Sigmoid colon (tissue), 7 donors: ENCODE data around the gene PREX1. TPM values are rescaled to one million over a fixed set of nuclear protein-coding genes. Genes with fewer than 3 reads are reported as not detected.

Experiments
- DNase-seq: peaks from one replicate; pipeline ENCODE4 v3.0.0-alpha.2; 2019
- H3K27ac ChIP-seq, 4 donors: fragments of 200-600 bp; sonication (generic); one replicate each; pipeline ENCODE4 v1.5.1; 2016 to 2019; ENCODE audit warnings: mild to moderate bottlenecking in 1 of 4
- H3K27me3 ChIP-seq, 3 donors: fragments of 200-600 bp; sonication (generic); one replicate each; pipeline ENCODE4 v1.5.1; 2019; ENCODE audit warnings: mild to moderate bottlenecking in 1 of 3
- H3K36me3 ChIP-seq, 4 donors: fragments of 200-600 bp; sonication (generic); one replicate each; pipeline ENCODE4 v1.5.1; 2016 to 2019
- H3K4me1 ChIP-seq, 4 donors: fragments of 200-600 bp; sonication (generic); one replicate each; pipeline ENCODE4 v1.5.1; 2017 to 2019
- H3K4me3 ChIP-seq, 4 donors: fragments of 200-600 bp; sonication (generic); one replicate each; pipeline ENCODE4 v1.5.1; 2017 to 2019; ENCODE audit warnings: mild to moderate bottlenecking in 2 of 4, moderate library complexity in 1 of 4
- H3K9me3 ChIP-seq, 4 donors: fragments of 200-600 bp in 3 of 4; sonication (generic) in 3 of 4; one replicate each; pipeline versions ENCODE4 v1.5.1 to v1.6.1; 2013 to 2019
- EP300 ChIP-seq, 4 donors: sonication (generic); formaldehyde crosslinking; IDR thresholded peaks; one replicate each; pipeline ENCODE4 v1.6.1; 2017; ENCODE audit warnings: antibody characterized with exemption in 4 of 4
- POLR2A ChIP-seq, 2 donors: fragments of 450-650 bp; IDR thresholded peaks; one replicate each; pipeline ENCODE4 v1.6.1; 2016; ENCODE audit warnings: antibody characterized with exemption in 2 of 2, mild to moderate bottlenecking in 2 of 2, moderate library complexity in 2 of 2
- POLR2AphosphoS5 ChIP-seq, 4 donors: sonication (generic); formaldehyde crosslinking; IDR thresholded peaks; one replicate each; pipeline ENCODE4 v1.6.1; 2017; ENCODE audit warnings: antibody characterized with exemption in 4 of 4
- WGBS, 2 donors: extraction: QIAGEN DNeasy Blood & Tissue Kit; methylation state at CpG; one replicate each; pipeline ENCODE4 v1.1.7; 2013; 5-methylcytosine and 5-hydroxymethylcytosine counted together
- intact Hi-C: fragments of 100-400 bp; cut with DNase I; formaldehyde crosslinking; loops from one replicate; pipeline ENCODE4 v1.15.1; 2023
- polyA plus RNA-seq, 3 donors: library from polyadenylated mRNA; stranded (reverse); fragments of 200-250 nt; gene quantifications; one replicate each; pipeline ENCODE4 v1.2.3, GENCODE V29; 2013
- total RNA-seq, 4 donors: library from RNA; depleted of rRNA; stranded (reverse); fragments of >200 nt; gene quantifications; one replicate each; pipeline ENCODE4 v1.1.0, GENCODE V29; 2016
- TF ChIP-seq, protein P1 (sequence below), 4 experiments: fragments of 450-650 bp in 3 of 4; fragments of 200-600 bp in 1 of 4; IDR thresholded peaks; one replicate each; pipeline ENCODE4 v1.5.1; 2016 to 2019; ENCODE audit warnings: antibody characterized with exemption in 4 of 4, mild to moderate bottlenecking in 3 of 4, moderate library complexity in 2 of 4
- donor health status: healthy with polysubstance abuse.
- donor health status: Bipolar disorder and iron deficiency.
- donor health status: healthy.

PREX1 gene
- total and polyA plus RNA-seq, 7 donors: 5.4 to 22.9 (median 15.5) TPM

DNA sequence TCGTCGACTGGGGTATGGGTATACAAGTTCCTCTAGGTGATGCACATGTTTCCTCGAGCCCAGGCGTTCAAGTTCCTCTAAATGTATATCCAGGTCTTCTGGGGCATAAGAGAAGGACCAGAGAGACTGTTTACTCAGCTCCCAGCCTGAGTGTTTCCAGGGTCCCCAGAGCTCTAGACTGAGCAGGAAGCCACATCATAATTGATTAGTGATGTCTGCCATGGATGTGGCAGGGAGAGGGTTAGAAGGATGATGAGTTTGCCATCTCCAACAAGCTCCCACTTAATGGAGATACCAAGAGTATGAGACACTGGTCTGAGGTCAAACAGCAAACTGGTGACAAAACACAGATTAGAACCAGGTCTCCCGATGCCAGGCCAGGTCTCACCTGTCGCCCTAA, 74.8 kb downstream of the PREX1 start:
- H3K9me3 ChIP-seq: no peaks in the 10 kb centered on the region
- no peak overlapping the region for H3K4me3 ChIP-seq
- DNase-seq: no peak
- WGBS, 2 donors: 82 to 90% methylated on average over 6 of the region's 6 CpGs
- no peaks in the 10 kb centered on the region for H3K4me1 ChIP-seq
- intact Hi-C loops: no loop called here
- no peaks in the 10 kb centered on the region for H3K27me3 ChIP-seq
- H3K36me3 ChIP-seq: no peaks in the 10 kb centered on the region
- H3K27ac ChIP-seq: no peak overlapping the region
- TF ChIP-seq POLR2AphosphoS5 (IDR thresholded peaks at IDR 0.05): no peak
- TF ChIP-seq EP300 (IDR thresholded peaks at IDR 0.05): no peak
- TF ChIP-seq, protein P1, sequence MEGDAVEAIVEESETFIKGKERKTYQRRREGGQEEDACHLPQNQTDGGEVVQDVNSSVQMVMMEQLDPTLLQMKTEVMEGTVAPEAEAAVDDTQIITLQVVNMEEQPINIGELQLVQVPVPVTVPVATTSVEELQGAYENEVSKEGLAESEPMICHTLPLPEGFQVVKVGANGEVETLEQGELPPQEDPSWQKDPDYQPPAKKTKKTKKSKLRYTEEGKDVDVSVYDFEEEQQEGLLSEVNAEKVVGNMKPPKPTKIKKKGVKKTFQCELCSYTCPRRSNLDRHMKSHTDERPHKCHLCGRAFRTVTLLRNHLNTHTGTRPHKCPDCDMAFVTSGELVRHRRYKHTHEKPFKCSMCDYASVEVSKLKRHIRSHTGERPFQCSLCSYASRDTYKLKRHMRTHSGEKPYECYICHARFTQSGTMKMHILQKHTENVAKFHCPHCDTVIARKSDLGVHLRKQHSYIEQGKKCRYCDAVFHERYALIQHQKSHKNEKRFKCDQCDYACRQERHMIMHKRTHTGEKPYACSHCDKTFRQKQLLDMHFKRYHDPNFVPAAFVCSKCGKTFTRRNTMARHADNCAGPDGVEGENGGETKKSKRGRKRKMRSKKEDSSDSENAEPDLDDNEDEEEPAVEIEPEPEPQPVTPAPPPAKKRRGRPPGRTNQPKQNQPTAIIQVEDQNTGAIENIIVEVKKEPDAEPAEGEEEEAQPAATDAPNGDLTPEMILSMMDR (IDR thresholded peaks at IDR 0.05): no peak
- TF ChIP-seq POLR2A (IDR thresholded peaks at IDR 0.05): no peak

GRCh38 chr20:48751871-48752270, 75.9 kb downstream of the PREX1 start:
- Histone ChIP-seq H3K9me3 (no peaks in the 10 kb centered on the region), H3K36me3 (no peaks in the 10 kb centered on the region), H3K4me3 (no peak overlapping the region), H3K27me3 (no peaks in the 10 kb centered on the region), H3K4me1 (no peaks in the 10 kb centered on the region), H3K27ac (peak overlapping the region in 1 of 4 donors; percentile 14)
- TF ChIP-seq EP300 (IDR thresholded peaks at IDR 0.05) (no peak), POLR2A (IDR thresholded peaks at IDR 0.05) (no peak), POLR2AphosphoS5 (IDR thresholded peaks at IDR 0.05) (no peak)
- TF ChIP-seq, protein P1 (IDR thresholded peaks at IDR 0.05): no peak
- intact Hi-C loops: no loop called here
- DNase-seq: no peak
- WGBS, 2 donors: 49 to 60% methylated on average over 4 of the region's 4 CpGs

DNA sequence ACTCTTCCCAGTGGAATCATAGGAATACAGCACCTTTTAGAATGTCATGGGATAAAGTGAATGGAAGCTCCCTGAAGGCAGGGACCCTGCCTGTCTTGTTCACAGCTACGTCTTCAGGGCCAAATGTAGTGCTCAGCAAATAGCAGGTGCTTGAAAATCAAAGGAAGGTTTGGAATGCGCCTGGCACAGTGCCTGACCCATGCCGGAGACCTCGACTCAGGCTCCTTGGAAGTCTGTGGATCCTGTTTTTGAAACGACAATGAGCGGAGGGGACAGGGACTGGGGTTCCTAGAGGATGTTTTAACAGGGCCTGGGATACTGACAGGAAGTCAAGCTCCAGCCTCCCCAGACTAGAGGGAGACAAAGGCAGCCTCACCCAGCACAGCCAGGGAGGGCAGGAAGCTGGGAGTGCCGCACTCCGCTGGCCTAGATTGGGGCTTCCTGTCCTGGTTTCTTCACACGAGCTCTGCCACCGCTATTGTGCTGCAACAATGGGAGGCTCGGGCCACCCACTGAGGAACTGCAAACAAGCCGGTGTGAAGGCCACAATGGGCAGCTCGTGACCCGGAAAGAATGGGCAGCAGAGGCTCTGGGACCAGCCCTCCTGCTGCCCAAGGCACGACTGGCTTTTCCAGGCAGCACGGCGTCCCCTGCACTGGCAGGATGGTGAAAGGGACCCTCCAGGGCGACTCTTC, 76.7 kb downstream of the PREX1 start:
- no peaks in the 10 kb centered on the region for H3K9me3 ChIP-seq
- WGBS, 2 donors: 52 to 64% methylated on average over 18 of the region's 18 CpGs
- DNase-seq: no peak
- no peaks in the 10 kb centered on the region for H3K4me1 ChIP-seq
- no peak for TF ChIP-seq POLR2A (IDR thresholded peaks at IDR 0.05)
- no peak overlapping the region for H3K4me3 ChIP-seq
- no peaks in the 10 kb centered on the region for H3K27me3 ChIP-seq
- intact Hi-C loops: no loop called here
- no peaks in the 10 kb centered on the region for H3K36me3 ChIP-seq
- H3K27ac ChIP-seq: peak overlapping the region in 2 of 4 donors; percentile 14 to 33

GRCh38 chr20:48750376-48750775, 77.4 kb downstream of the PREX1 start:
- no peak for TF ChIP-seq POLR2A (IDR thresholded peaks at IDR 0.05)
- Histone ChIP-seq H3K4me1 (no peaks in the 10 kb centered on the region), H3K27ac (no peak overlapping the region), H3K9me3 (no peaks in the 10 kb centered on the region), H3K36me3 (no peaks in the 10 kb centered on the region), H3K4me3 (no peak overlapping the region), H3K27me3 (no peaks in the 10 kb centered on the region)
- intact Hi-C loops: no loop called here
- no peak for DNase-seq
- WGBS, 2 donors: 95 to 96% methylated on average over 3 of the region's 3 CpGs

DNA sequence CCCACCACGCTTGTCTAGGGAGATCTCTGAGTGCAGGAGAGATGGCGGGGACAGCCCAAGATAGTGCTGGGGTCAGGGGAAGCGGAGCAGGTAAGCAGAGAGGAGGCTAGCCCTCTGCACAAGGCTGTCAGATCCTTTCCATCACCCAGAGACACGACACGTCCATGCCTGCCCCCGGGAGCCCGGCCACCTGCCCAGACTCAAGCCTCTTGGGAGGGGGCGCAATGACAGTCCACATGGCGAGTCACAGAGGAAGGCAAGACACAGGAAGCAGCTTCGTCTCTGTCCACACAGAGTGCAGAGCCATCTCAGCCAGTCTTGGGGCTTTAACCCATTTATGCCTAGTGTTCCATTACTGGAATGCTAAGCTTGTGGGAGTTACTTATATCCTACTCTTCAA, 78.4 kb downstream of the PREX1 start:
- no peaks in the 10 kb centered on the region for H3K4me1 ChIP-seq
- 83 to 86% methylated on average over 10 of the region's 10 CpGs for WGBS, 2 donors
- no peak for TF ChIP-seq POLR2AphosphoS5 (IDR thresholded peaks at IDR 0.05)
- no peak for TF ChIP-seq POLR2A (IDR thresholded peaks at IDR 0.05)
- TF ChIP-seq, protein P1 (IDR thresholded peaks at IDR 0.05): no peak
- TF ChIP-seq EP300 (IDR thresholded peaks at IDR 0.05): no peak
- H3K9me3 ChIP-seq: no peaks in the 10 kb centered on the region
- no peak for DNase-seq
- no peaks in the 10 kb centered on the region for H3K27me3 ChIP-seq
- intact Hi-C loops: no loop called here
- H3K4me3 ChIP-seq: no peak overlapping the region
- H3K36me3 ChIP-seq: no peaks in the 10 kb centered on the region
- no peak overlapping the region for H3K27ac ChIP-seq

GRCh38 chr20:48748556-48748955, 79.2 kb downstream of the PREX1 start:
- 87 to 90% methylated on average over 8 of the region's 8 CpGs for WGBS, 2 donors

More at GRCh38 chr20:48748556-48748955, 79.2 kb downstream of the PREX1 start:
- no peaks in the 10 kb centered on the region for H3K27me3 ChIP-seq
- TF ChIP-seq POLR2AphosphoS5 (IDR thresholded peaks at IDR 0.05) (no peak), POLR2A (IDR thresholded peaks at IDR 0.05) (no peak), EP300 (IDR thresholded peaks at IDR 0.05) (no peak)
- H3K4me3 ChIP-seq: no peak overlapping the region
- H3K36me3 ChIP-seq: no peaks in the 10 kb centered on the region
- no peaks in the 10 kb centered on the region for H3K4me1 ChIP-seq
- no peak overlapping the region for H3K27ac ChIP-seq
- no peaks in the 10 kb centered on the region for H3K9me3 ChIP-seq
- intact Hi-C loops: no loop called here
- no peak for DNase-seq
